IPS DF 6.9 (cell line): ENCODE data around the gene GABARAPL1.
"Not testable (repeated sequence)": the region's sequence is repeated elsewhere in the genome, so short reads cannot be mapped to it uniquely, and the experiment has no call there.

Experiments used
- DNase-seq: peaks from one replicate; pipeline ENCODE4 v3.0.0-alpha.2; 2013; ENCODE audit warnings: low read depth, low spot score
- H3K27ac ChIP-seq: one replicate; pipeline ENCODE4 v1.5.1; 2013; ENCODE audit warnings: low read length, control low read depth
- H3K27me3 ChIP-seq: 2 replicates; pipeline ENCODE4 v1.6.1; 2013; ENCODE audit warnings: mild to moderate bottlenecking, low read length; ENCODE audit not compliant: control insufficient read depth, insufficient read depth
- H3K36me3 ChIP-seq: 2 replicates; pipeline ENCODE4 v1.6.1; 2013; ENCODE audit warnings: low read length; ENCODE audit not compliant: control insufficient read depth, insufficient read depth
- H3K4me1 ChIP-seq: 2 replicates; pipeline ENCODE4 v1.6.1; 2013; ENCODE audit warnings: low read length; ENCODE audit not compliant: control insufficient read depth, insufficient read depth
- H3K4me3 ChIP-seq: 2 replicates; pipeline ENCODE4 v1.5.1; 2013; ENCODE audit warnings: mild to moderate bottlenecking, low read length
- H3K9me3 ChIP-seq: 2 replicates; pipeline ENCODE4 v1.6.1; 2013; ENCODE audit warnings: low read length, inconsistent platforms; ENCODE audit not compliant: control insufficient read depth, insufficient read depth
- WGBS: extraction: QIAGEN DNeasy Blood & Tissue Kit; methylation state at CpG from one replicate; pipeline ENCODE4 v1.1.7; 2013; ENCODE audit warnings: mixed read lengths, missing lambda C conversion rate; ENCODE audit not compliant: insufficient read length, insufficient coverage; 5-methylcytosine and 5-hydroxymethylcytosine counted together

The GABARAPL1 gene

GRCh38 chr12:10214895-10215267 is 2.2 kb downstream of the GABARAPL1 start:
- DNase-seq, result no peak
- WGBS, result no CpG with 5 or more reads among the region's 3 CpGs
- peaks cover 3% of the 10 kb centered on the region; the same call in 1 of the 2 replicates for H3K4me1 ChIP-seq
- H3K9me3 ChIP-seq, result no peaks in the 10 kb centered on the region
- no peak overlapping the region for H3K27ac ChIP-seq
- no peaks in the 10 kb centered on the region for H3K27me3 ChIP-seq
- H3K4me3 ChIP-seq, result no peak overlapping the region
- H3K36me3 ChIP-seq, result peaks cover 1% of the 10 kb centered on the region; the same call in 1 of the 2 replicates

GRCh38 chr12:10215436-10215835 is 2.8 kb downstream of the GABARAPL1 start:
- WGBS, result no CpG with 5 or more reads among the region's 2 CpGs
- Histone ChIP-seq H3K36me3 (peaks cover 6% of the 10 kb centered on the region; the same call in 1 of the 2 replicates), H3K4me3 (no peak overlapping the region), H3K27ac (no peak overlapping the region), H3K9me3 (no peaks in the 10 kb centered on the region), H3K4me1 (peaks cover 3% of the 10 kb centered on the region; the same call in 1 of the 2 replicates), H3K27me3 (no peaks in the 10 kb centered on the region)
- no peak for DNase-seq

GRCh38 chr12:10215946-10216345 is 3.3 kb downstream of the GABARAPL1 start:
- WGBS, result no CpG with 5 or more reads among the region's 13 CpGs
- H3K4me1 ChIP-seq, H3K4me3 ChIP-seq, H3K9me3 ChIP-seq, H3K36me3 ChIP-seq, H3K27ac ChIP-seq, DNase-seq, H3K27me3 ChIP-seq: not testable (repeated sequence)

- no peaks in the 10 kb centered on the region for H3K9me3 ChIP-seq
Observed at GRCh38 chr12:10218021-10218420, 5.3 kb downstream of the GABARAPL1 start.

GRCh38 chr12:10220398-10221077 is 7.9 kb downstream of the GABARAPL1 start:
- no CpG with 5 or more reads among the region's 8 CpGs for WGBS
- H3K9me3 ChIP-seq, result no peaks in the 10 kb centered on the region
- H3K27ac ChIP-seq, result no peak overlapping the region
- DNase-seq, result no peak
- peaks cover 26% of the 10 kb centered on the region; the same call in 1 of the 2 replicates for H3K36me3 ChIP-seq
- no peaks in the 10 kb centered on the region for H3K4me1 ChIP-seq
- H3K4me3 ChIP-seq, result no peak overlapping the region
- H3K27me3 ChIP-seq, result no peaks in the 10 kb centered on the region

More at GRCh38 chr12:10218021-10218420, 5.3 kb downstream of the GABARAPL1 start:
- Histone ChIP-seq H3K27me3 (no peaks in the 10 kb centered on the region), H3K4me1 (peaks cover 3% of the 10 kb centered on the region; the same call in 1 of the 2 replicates), H3K36me3 (peaks cover 19% of the 10 kb centered on the region; the same call in 1 of the 2 replicates), H3K27ac (no peak overlapping the region), H3K4me3 (no peak overlapping the region)
- no CpG with 5 or more reads among the region's 6 CpGs for WGBS
- no peak for DNase-seq

- Histone ChIP-seq H3K27ac (no peak overlapping the region), H3K4me1 (no peaks in the 10 kb centered on the region), H3K4me3 (no peak overlapping the region), H3K27me3 (no peaks in the 10 kb centered on the region), H3K36me3 (peaks cover 26% of the 10 kb centered on the region; the same call in 1 of the 2 replicates), H3K9me3 (no peaks in the 10 kb centered on the region)
- DNase-seq, result no peak
- WGBS, result no CpG with 5 or more reads among the region's 5 CpGs
Observed at GRCh38 chr12:10221846-10222245, 9.2 kb downstream of the GABARAPL1 start.

- no CpG with 5 or more reads among the region's 5 CpGs for WGBS
- Histone ChIP-seq H3K4me3 (no peak overlapping the region), H3K27ac (no peak overlapping the region), H3K27me3 (no peaks in the 10 kb centered on the region), H3K36me3 (peaks cover 26% of the 10 kb centered on the region; the same call in 1 of the 2 replicates), H3K4me1 (no peaks in the 10 kb centered on the region), H3K9me3 (no peaks in the 10 kb centered on the region)
- no peak for DNase-seq
Observed at GRCh38 chr12:10223208-10223607, 10.5 kb downstream of the GABARAPL1 start.

GRCh38 chr12:10225426-10225825 is 12.7 kb downstream of the GABARAPL1 start:
- not testable (repeated sequence) for H3K4me3 ChIP-seq, H3K27me3 ChIP-seq, H3K4me1 ChIP-seq, DNase-seq, H3K27ac ChIP-seq, H3K9me3 ChIP-seq
- WGBS, result no CpG with 5 or more reads among the region's 26 CpGs
- H3K36me3 ChIP-seq, result peaks cover 20% of the 10 kb centered on the region; the same call in 1 of the 2 replicates

GRCh38 chr12:10226086-10226485 is 13.4 kb downstream of the GABARAPL1 start:
- H3K27ac ChIP-seq, result no peak overlapping the region
- H3K27me3 ChIP-seq, result no peaks in the 10 kb centered on the region
- no CpG with 5 or more reads among the region's 6 CpGs for WGBS
- DNase-seq, result no peak
- no peaks in the 10 kb centered on the region for H3K4me1 ChIP-seq
- peaks cover 16% of the 10 kb centered on the region; the same call in 1 of the 2 replicates for H3K36me3 ChIP-seq
- no peak overlapping the region for H3K4me3 ChIP-seq
- no peaks in the 10 kb centered on the region for H3K9me3 ChIP-seq

- H3K4me1 ChIP-seq, result no peaks in the 10 kb centered on the region
- H3K4me3 ChIP-seq, result no peak overlapping the region
- H3K27me3 ChIP-seq, result no peaks in the 10 kb centered on the region
- DNase-seq, result no peak
- no peak overlapping the region for H3K27ac ChIP-seq
- H3K9me3 ChIP-seq, result no peaks in the 10 kb centered on the region
- no CpG with 5 or more reads among the region's 1 CpG for WGBS
- H3K36me3 ChIP-seq, result peaks cover 11% of the 10 kb centered on the region; the same call in 1 of the 2 replicates
Observed at GRCh38 chr12:10226731-10227130, 14.1 kb downstream of the GABARAPL1 start.

GRCh38 chr12:10227648-10228047 is 15.0 kb downstream of the GABARAPL1 start:
- DNase-seq, result no peak
- H3K4me1 ChIP-seq, result no peaks in the 10 kb centered on the region
- H3K4me3 ChIP-seq, result no peak overlapping the region
- H3K9me3 ChIP-seq, result no peaks in the 10 kb centered on the region
- H3K36me3 ChIP-seq, result peaks cover 7% of the 10 kb centered on the region; the same call in 1 of the 2 replicates
- no peaks in the 10 kb centered on the region for H3K27me3 ChIP-seq
- no peak overlapping the region for H3K27ac ChIP-seq
- WGBS, result no CpG with 5 or more reads among the region's 1 CpG
